ENCODE data around the gene SYN1. TPM values are rescaled to one million over a fixed set of nuclear protein-coding genes. Genes with fewer than 3 reads are reported as not detected.
A peak's percentile ranks its signal among the peaks of the same experiment; 100 is the strongest.

The SYN1 gene
- total RNA-seq, 1 donor from 2014 or later, result 0.44 TPM

GRCh38 chrX:47643926-47644325 is 24.3 kb upstream of the SYN1 start:
- peak in 1 of 2 donors; percentile 36 for ATAC-seq
- TF ChIP-seq CTCF (IDR thresholded peaks at IDR 0.05), result peak; percentile 36
- DNase-seq, result no peak
- intact Hi-C loops (cut with DNase I), result no loop called here
- Histone ChIP-seq H3K4me3 (no peak overlapping the region), H3K36me3 (peaks cover 25% of the 10 kb centered on the region), H3K27me3 (ENCODE audit: low read depth) (no peaks in the 10 kb centered on the region), H3K4me1 (peaks cover 8% of the 10 kb centered on the region), H3K9me3 (no peaks in the 10 kb centered on the region), H3K27ac (no peak overlapping the region)

GRCh38 chrX:47638816-47639215 is 19.2 kb upstream of the SYN1 start:
- DNase-seq, result no peak
- Histone ChIP-seq H3K4me1 (peaks cover 4% of the 10 kb centered on the region), H3K9me3 (no peaks in the 10 kb centered on the region), H3K27me3 (ENCODE audit: low read depth) (no peaks in the 10 kb centered on the region), H3K27ac (no peak overlapping the region), H3K36me3 (peaks cover 53% of the 10 kb centered on the region), H3K4me3 (no peak overlapping the region)
- no peak for TF ChIP-seq CTCF (IDR thresholded peaks at IDR 0.05)
- intact Hi-C loops (cut with DNase I), result no loop called here
- ATAC-seq, result no peak

GRCh38 chrX:47637546-47638195 is 18.0 kb upstream of the SYN1 start:
- ATAC-seq, result peak; percentile 96 to 97
- DNase-seq, result peak; percentile 83
- intact Hi-C loops (cut with DNase I), result no loop called here

GRCh38 chrX:47634871-47635575 is 15.4 kb upstream of the SYN1 start:
- ATAC-seq (no peak), DNase-seq (no peak)
- intact Hi-C loops (cut with DNase I), result no loop called here

More at GRCh38 chrX:47637546-47638195, 18.0 kb upstream of the SYN1 start:
- no peak for TF ChIP-seq CTCF (IDR thresholded peaks at IDR 0.05)
- H3K36me3 ChIP-seq, result peaks cover 53% of the 10 kb centered on the region
- no peaks in the 10 kb centered on the region for H3K9me3 ChIP-seq
- no peaks in the 10 kb centered on the region for H3K27me3 ChIP-seq (ENCODE audit: low read depth)
- H3K4me3 ChIP-seq, result peak overlapping the region; percentile 47
- no peaks in the 10 kb centered on the region for H3K4me1 ChIP-seq
- H3K27ac ChIP-seq, result no peak overlapping the region

More at GRCh38 chrX:47634871-47635575, 15.4 kb upstream of the SYN1 start:
- H3K27ac ChIP-seq, result no peak overlapping the region
- no peak overlapping the region for H3K4me3 ChIP-seq
- TF ChIP-seq CTCF (IDR thresholded peaks at IDR 0.05), result no peak
- no peaks in the 10 kb centered on the region for H3K9me3 ChIP-seq
- peaks cover 37% of the 10 kb centered on the region for H3K36me3 ChIP-seq
- no peaks in the 10 kb centered on the region for H3K27me3 ChIP-seq (ENCODE audit: low read depth)
- H3K4me1 ChIP-seq, result no peaks in the 10 kb centered on the region
